ENCODE measurements around the gene TOGARAM1. TPM values are rescaled to one million over a fixed set of nuclear protein-coding genes. Genes with fewer than 3 reads are reported as not detected.

The TOGARAM1 gene
- total RNA-seq, 1 experiment from 2014 or later: 6.4 TPM

- DNase-seq (ENCODE audit: low spot score) (no peak), ATAC-seq (no peak)
- POLR2A ChIA-PET: interaction anchor here (1.2 to 2.9 kb wide), 2 partner anchors 50 to 122 kb away, joined by 3 to 7 read pairs; partner anchors contain the start of genes FKBP3, KLHL28 and TOGARAM1
- Mint-ChIP-seq H3K4me1 (peaks cover 42% of the 10 kb centered on the region), H3K27ac (0 out of 2 replicates have a peak overlapping the region, but pooled peaks have one; percentile 69), H3K27me3 (ENCODE audit: low read depth) (no peaks in the 10 kb centered on the region), H3K9me3 (peaks cover 13% of the 10 kb centered on the region), H3K4me3 (peak overlapping the region; percentile 68), H3K36me3 (0 out of 2 replicates have a peak, but pooled peaks cover 2% of the 10 kb centered on the region)
- TF ChIP-seq ZNF263 (CRISPR knock-in tag; IDR thresholded peaks at IDR 0.05; ENCODE audit: low read depth): no peak
- no peak for TF ChIP-seq NR1H2 (CRISPR knock-in tag; IDR thresholded peaks at IDR 0.05)
- no peak for TF ChIP-seq ZNF232 (CRISPR knock-in tag; IDR thresholded peaks at IDR 0.05)
- no peak for TF ChIP-seq ZBTB21 (CRISPR knock-in tag; IDR thresholded peaks at IDR 0.05; ENCODE audit: borderline replicate concordance)
- TF ChIP-seq NR2C2 (CRISPR knock-in tag; IDR thresholded peaks at IDR 0.05): no peak
- TF ChIP-seq NFYB (CRISPR knock-in tag; conservative IDR thresholded peaks at IDR 0.05; ENCODE audit: low read depth): no peak
- TF ChIP-seq STAT6 (CRISPR knock-in tag; conservative IDR thresholded peaks at IDR 0.05; ENCODE audit: low read depth): no peak
- no peak for TF ChIP-seq USF2 (CRISPR knock-in tag; IDR thresholded peaks at IDR 0.05)
- TF ChIP-seq CTCF (IDR thresholded peaks at IDR 0.05): no peak
- no peak for TF ChIP-seq CBFB (CRISPR knock-in tag; IDR thresholded peaks at IDR 0.05; ENCODE audit: low read depth)
- TF ChIP-seq AFF4 (CRISPR knock-in tag; IDR thresholded peaks at IDR 0.05; ENCODE audit: borderline replicate concordance): no peak
- no peak for TF ChIP-seq E2F5 (CRISPR knock-in tag; IDR thresholded peaks at IDR 0.05)
- TF ChIP-seq MYBL2 (CRISPR knock-in tag; IDR thresholded peaks at IDR 0.05): no peak
- no peak for TF ChIP-seq E2F4 (CRISPR knock-in tag; IDR thresholded peaks at IDR 0.05; ENCODE audit: borderline replicate concordance, low read depth)
- no peak for TF ChIP-seq FOXJ3 (CRISPR knock-in tag; IDR thresholded peaks at IDR 0.05; ENCODE audit: borderline replicate concordance)
- CTCF ChIA-PET: no interaction called here
Measured at GRCh38 chr14:45083617-45083975, 121.6 kb downstream of the TOGARAM1 start.

Measured in WTC11 (cell line).